Measurements from ENCODE around the gene TEX22.

TEX22 gene

DNA sequence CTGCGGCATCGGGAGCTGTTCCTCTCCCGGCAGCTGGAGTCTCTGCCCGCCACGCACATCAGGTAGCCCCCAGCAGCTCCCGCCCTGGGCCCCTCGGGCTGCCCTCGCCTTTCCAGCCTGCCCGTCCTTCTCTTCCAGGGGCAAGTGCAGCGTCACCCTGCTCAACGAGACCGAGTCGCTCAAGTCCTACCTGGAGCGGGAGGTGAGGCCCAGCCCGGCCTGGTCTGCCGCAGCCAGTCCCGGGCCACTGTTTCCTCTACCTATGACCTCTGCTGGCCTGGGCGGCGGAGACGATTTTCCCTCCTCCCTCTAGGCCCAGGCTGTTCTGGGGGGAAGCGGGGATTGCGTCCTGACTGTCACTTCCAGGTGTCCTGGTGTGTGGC lies 51.8 kb downstream of the TEX22 start:
- FAIRE-seq (no peak), DNase-seq (ENCODE audit: extremely low spot score, insufficient read length, low read depth) (no peak)

GRCh38 chr14:105450864-105451720 lies 52.8 kb downstream of the TEX22 start:
- DNase-seq (ENCODE audit: extremely low spot score, insufficient read length, low read depth), result no peak
- no peak for FAIRE-seq

GRCh38 chr14:105452963-105453362 lies 54.6 kb downstream of the TEX22 start:
- no peak for DNase-seq (ENCODE audit: extremely low spot score, insufficient read length, low read depth)
- no peak for FAIRE-seq

- DNase-seq (ENCODE audit: extremely low spot score, insufficient read length, low read depth) (no peak), FAIRE-seq (no peak)
These were observed 55.5 kb downstream of the TEX22 start for GRCh38 chr14:105453847-105454246.

- no peak for FAIRE-seq
- DNase-seq (ENCODE audit: extremely low spot score, insufficient read length, low read depth), result no peak
These were observed 56.8 kb downstream of the TEX22 start for GRCh38 chr14:105455086-105455640.

DNA sequence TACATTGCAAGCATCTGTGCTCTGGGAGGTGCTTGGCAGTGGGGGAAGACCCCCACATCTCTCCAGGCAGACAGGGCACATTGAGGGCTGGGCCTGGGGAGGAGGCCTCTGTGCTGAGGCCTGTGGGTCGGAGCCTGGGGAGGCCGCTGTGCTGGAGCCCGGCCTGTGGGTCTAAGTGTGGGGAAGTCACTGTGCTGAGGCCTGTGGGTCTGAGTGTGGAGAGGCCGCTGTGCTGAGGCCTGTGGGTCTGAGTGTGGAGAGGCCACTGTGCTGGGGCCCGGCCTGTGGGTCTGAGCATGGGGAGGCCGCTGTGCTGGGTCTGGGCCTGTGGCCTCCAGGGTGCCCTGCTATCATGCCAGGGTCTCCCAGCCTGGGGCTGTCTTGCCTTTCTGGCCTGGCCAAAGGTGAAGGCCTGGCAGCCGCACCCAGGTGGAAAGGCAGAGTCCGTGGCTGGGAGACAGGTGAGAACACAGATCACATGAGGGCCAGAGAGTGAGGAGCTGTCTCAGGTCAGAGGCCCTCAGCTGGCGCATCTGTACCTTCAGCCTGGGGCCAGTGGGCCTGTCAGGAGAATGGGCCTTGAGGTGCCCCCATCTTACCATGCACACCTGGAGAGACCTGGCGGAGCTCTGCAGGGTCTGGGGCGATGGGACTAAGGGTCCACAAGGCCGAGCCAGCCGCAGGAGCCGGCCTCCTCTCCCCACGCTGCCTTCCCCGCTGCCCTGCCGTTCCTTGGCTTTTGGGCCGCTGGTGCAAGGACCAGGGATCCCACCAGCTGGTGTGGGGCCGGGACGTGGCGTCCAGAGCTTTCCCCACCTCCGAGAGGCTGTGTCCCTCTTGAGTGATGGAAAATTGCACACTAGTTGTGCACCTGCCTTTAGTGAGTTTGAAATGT lies 57.7 kb downstream of the TEX22 start:
- no peak for FAIRE-seq
- DNase-seq (ENCODE audit: extremely low spot score, insufficient read length, low read depth), result no peak

DNA sequence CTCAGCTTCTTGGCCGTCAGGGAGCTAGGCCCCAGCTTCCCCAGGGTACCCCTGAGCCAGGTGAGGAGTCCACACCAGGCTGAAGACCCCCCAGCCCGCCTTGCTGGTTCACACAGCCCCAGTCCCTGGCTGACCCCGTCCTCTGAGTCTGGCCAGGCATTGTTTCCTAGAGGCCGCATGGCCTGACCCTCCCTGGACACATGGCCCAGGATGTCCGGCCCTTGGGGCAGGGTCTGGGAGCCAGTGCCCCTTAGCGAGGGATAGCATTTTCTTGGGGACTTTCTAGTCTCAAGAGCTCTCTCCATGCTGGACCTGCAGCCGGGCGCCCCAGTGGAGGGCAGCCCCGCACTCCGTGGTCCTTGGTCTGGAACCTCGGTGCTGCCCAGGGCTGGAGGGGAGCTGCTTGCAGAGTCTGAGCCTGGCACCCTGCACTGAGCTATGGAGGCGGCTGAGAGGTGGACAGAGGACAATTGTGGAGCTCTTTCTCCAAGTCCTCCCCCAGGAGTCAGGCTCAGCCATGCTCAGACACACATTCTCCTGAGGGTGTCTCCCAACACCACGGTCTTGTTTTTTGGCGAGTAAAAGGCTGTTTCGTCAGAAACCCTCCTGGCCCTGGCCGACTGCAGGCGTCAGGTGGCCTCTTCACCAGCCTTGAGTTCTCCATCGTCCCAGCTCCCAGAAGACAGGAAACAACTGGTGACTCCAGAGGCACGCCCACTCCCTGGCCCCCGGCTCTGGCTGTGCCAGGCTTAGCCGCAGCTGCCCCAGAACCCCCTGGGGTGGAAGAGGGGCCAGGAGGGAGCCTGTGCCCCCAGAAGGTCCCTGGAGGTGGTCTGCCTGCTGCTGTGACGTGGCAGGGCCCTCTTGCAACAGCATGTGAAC lies 58.6 kb downstream of the TEX22 start:
- DNase-seq (ENCODE audit: extremely low spot score, insufficient read length, low read depth) (no peak), FAIRE-seq (no peak)

- DNase-seq (ENCODE audit: extremely low spot score, insufficient read length, low read depth), result no peak
- FAIRE-seq, result no peak
These were observed 59.7 kb downstream of the TEX22 start for GRCh38 chr14:105458010-105458409.

- no peak for FAIRE-seq
- DNase-seq (ENCODE audit: extremely low spot score, insufficient read length, low read depth), result no peak
These were observed 60.2 kb downstream of the TEX22 start for GRCh38 chr14:105458571-105458970.

- DNase-seq (ENCODE audit: extremely low spot score, insufficient read length, low read depth) (no peak), FAIRE-seq (no peak)
These were observed 61.8 kb downstream of the TEX22 start for GRCh38 chr14:105460116-105460515.

DNA sequence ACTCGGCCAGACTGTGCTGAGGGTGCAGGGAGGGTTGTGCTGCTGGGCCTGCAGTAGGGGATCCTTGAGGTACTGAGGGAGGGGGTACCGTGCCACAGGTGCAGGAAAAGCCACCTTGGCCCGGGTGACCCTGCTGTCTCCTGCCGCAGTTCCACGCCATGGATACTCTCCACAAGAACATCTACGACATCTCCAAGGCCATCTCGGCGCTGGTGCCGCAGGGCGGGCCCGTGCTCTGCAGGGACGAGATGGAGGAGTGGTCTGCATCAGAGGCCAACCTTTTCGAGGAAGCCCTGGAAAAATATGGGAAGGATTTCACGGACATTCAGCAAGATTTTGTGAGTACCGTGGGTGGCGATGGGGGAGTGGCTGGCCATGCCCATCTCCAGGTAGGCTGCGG lies 62.3 kb downstream of the TEX22 start:
- no peak for DNase-seq (ENCODE audit: extremely low spot score, insufficient read length, low read depth)
- no peak for FAIRE-seq

DNA sequence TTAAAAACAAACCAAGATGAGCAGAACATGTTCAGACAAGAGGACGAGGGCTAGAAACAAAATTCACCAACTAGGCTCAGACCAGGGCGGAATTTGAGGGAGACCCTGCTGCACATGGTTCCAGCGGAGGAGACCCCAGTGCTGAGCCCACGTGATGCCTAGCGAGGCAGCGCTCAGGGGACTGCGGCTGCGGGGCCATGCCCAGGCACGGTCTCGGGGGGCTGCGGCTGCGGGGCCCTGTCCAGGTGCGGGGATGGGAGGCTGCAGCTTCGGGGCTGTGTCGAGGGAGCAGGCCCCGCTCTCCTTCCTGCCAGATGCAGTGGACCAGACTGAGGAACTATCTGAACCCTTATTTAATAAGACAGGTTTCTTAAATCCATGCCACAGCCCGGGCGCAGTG lies 63.6 kb downstream of the TEX22 start:
- DNase-seq (ENCODE audit: extremely low spot score, insufficient read length, low read depth) (no peak), FAIRE-seq (no peak)
